Kidney (tissue), 14 donors: ENCODE data around the gene NAA40. TPM values are rescaled to one million over a fixed set of nuclear protein-coding genes. Genes with fewer than 3 reads are reported as not detected.

ENCODE experiments used
- DNase-seq, 5 donors: peaks; one replicate each; pipeline ENCODE4 v3.0.0-alpha.2; 2013 to 2020
- FAIRE-seq: peaks from 2 replicates; lab custom pipeline; 2012; peaks lifted over from hg19 to GRCh38; lab: Jason Lieb, UNC
- H3K27ac ChIP-seq, 2 donors: one replicate each; pipeline ENCODE4 v1.7.0; 2013; ENCODE audit warnings: low read depth in 2 of 2, low read length in 2 of 2, inconsistent platforms in 1 of 2
- H3K27me3 ChIP-seq: one replicate; pipeline ENCODE4 v1.7.1; 2013; ENCODE audit warnings: low read length, inconsistent platforms; ENCODE audit not compliant: control insufficient read depth, insufficient read depth
- H3K36me3 ChIP-seq, 3 donors: one replicate each; pipeline versions ENCODE4 v1.7.0 to v1.7.1; 2013; ENCODE audit warnings: low read length in 3 of 3, control low read depth in 1 of 3, inconsistent platforms in 1 of 3; ENCODE audit not compliant: insufficient read depth in 3 of 3, control insufficient read depth in 2 of 3
- H3K4me1 ChIP-seq, 3 donors: one replicate each; pipeline versions ENCODE4 v1.7.0 to v1.7.1; 2013; ENCODE audit warnings: low read length in 3 of 3, inconsistent platforms in 1 of 3, low read depth in 1 of 3; ENCODE audit not compliant: control insufficient read depth in 2 of 3, insufficient read depth in 2 of 3
- H3K4me3 ChIP-seq, 3 donors: one replicate each; pipeline versions ENCODE4 v1.7.0 to v1.8.1; 2013; ENCODE audit warnings: low read length in 3 of 3, control low read depth in 1 of 3, inconsistent platforms in 1 of 3
- H3K9ac ChIP-seq, 3 donors: one replicate each; pipeline versions ENCODE4 v1.7.0 to v1.7.1; 2013; ENCODE audit warnings: low read length in 3 of 3, control low read depth in 1 of 3, inconsistent platforms in 1 of 3
- H3K9me3 ChIP-seq, 3 donors: one replicate each; pipeline versions ENCODE4 v1.7.0 to v1.7.1; 2013; ENCODE audit warnings: low read length in 3 of 3, control low read depth in 1 of 3, inconsistent platforms in 1 of 3; ENCODE audit not compliant: control insufficient read depth in 2 of 3, insufficient read depth in 1 of 3
- CTCF ChIP-seq: IDR thresholded peaks from 3 replicates; pipeline ENCODE4 v1.5.1; 2012; ENCODE audit warnings: mild to moderate bottlenecking, moderate library complexity, borderline replicate concordance; ENCODE audit not compliant: insufficient read depth; ENCODE audit errors: extremely low read depth
- intact Hi-C: fragments of 100-400 bp; cut with DNase I; formaldehyde crosslinking; loops from one replicate; pipeline ENCODE4 v1.11.1; 2022
- polyA plus RNA-seq: library from polyadenylated mRNA; stranded (reverse); fragments of 350-450 nt; fragmentation: Illumina TruSeq; extraction: RNeasy Lipid Tissue Mini Kit (QIAGEN cat#74804); gene quantifications from one replicate; pipeline ENCODE4 v1.2.3, GENCODE V29; 2014; ENCODE audit warnings: low read depth, low replicate concordance; ENCODE audit not compliant: insufficient read depth
- total RNA-seq: library from RNA; stranded (reverse); fragmentation: NEBNext Ultra II Directional; extraction: Animal tissue kit (Norgen Biotek cat#: 25700); gene quantifications from one replicate; pipeline ENCODE4 v1.2.1, GENCODE V29; 2021
- donor health status: control.
- donor health status: control.
- donor health status: control.
- donor health status: control.
- donor health status: control.
- donor health status: DM: yes; HTN: yes; CAD: no.
- donor health status: Normal renal cell carcinoma (clear cell type).

NAA40 gene
- total and polyA plus RNA-seq, 2 donors from 2014 or later = 11.8 to 27.2 TPM

- Histone ChIP-seq H3K4me1 (peaks cover 0 to 13% (median 4%) of the 10 kb centered on the region in 3 donors), H3K27me3 (no peaks in the 10 kb centered on the region), H3K36me3 (no peaks in the 10 kb centered on the region), H3K9ac (peak overlapping the region; percentile 55 to 81 (median 68)), H3K4me3 (peak overlapping the region; percentile 80 to 82 (median 81)), H3K27ac (peak overlapping the region in 1 of 2 donors; percentile 72), H3K9me3 (no peaks in the 10 kb centered on the region)
- no peak for TF ChIP-seq CTCF
- intact Hi-C loops = no loop called here
- FAIRE-seq (no peak), DNase-seq (peak in 2 of 5 donors; percentile 42 to 50)
Observed at GRCh38 chr11:63939397-63939891, 642 bp downstream of the NAA40 start.

- H3K9me3 ChIP-seq = no peaks in the 10 kb centered on the region
- intact Hi-C loops = no loop called here
- no peaks in the 10 kb centered on the region for H3K27me3 ChIP-seq
- no peak for FAIRE-seq
- peaks cover 0 to 16% (median 4%) of the 10 kb centered on the region in 3 donors for H3K4me1 ChIP-seq
- no peak for DNase-seq
- H3K9ac ChIP-seq = peak overlapping the region in 1 of 3 donors; percentile 16
- no peaks in the 10 kb centered on the region for H3K36me3 ChIP-seq
- H3K4me3 ChIP-seq = no peak overlapping the region
- no peak overlapping the region for H3K27ac ChIP-seq
- no peak for TF ChIP-seq CTCF
Observed at GRCh38 chr11:63940786-63941185, 2.0 kb downstream of the NAA40 start.

GRCh38 chr11:63941901-63942300, 3.1 kb downstream of the NAA40 start:
- DNase-seq (no peak), FAIRE-seq (no peak)
- peaks cover 0 to 7% (median 0%) of the 10 kb centered on the region in 3 donors for H3K36me3 ChIP-seq
- H3K9ac ChIP-seq = no peak overlapping the region
- intact Hi-C loops = no loop called here
- H3K4me3 ChIP-seq = no peak overlapping the region
- no peaks in the 10 kb centered on the region for H3K9me3 ChIP-seq
- H3K27me3 ChIP-seq = no peaks in the 10 kb centered on the region
- TF ChIP-seq CTCF = no peak
- H3K27ac ChIP-seq = no peak overlapping the region
- H3K4me1 ChIP-seq = peaks cover 0 to 16% (median 4%) of the 10 kb centered on the region in 3 donors

GRCh38 chr11:63942803-63943202, 4.0 kb downstream of the NAA40 start:
- Histone ChIP-seq H3K27ac (no peak overlapping the region), H3K4me3 (no peak overlapping the region), H3K4me1 (peaks cover 0 to 16% (median 4%) of the 10 kb centered on the region in 3 donors), H3K27me3 (no peaks in the 10 kb centered on the region), H3K9me3 (no peaks in the 10 kb centered on the region), H3K36me3 (peaks cover 0 to 7% (median 0%) of the 10 kb centered on the region in 3 donors), H3K9ac (no peak overlapping the region)
- no peak for TF ChIP-seq CTCF
- intact Hi-C loops = no loop called here
- no peak for FAIRE-seq
- DNase-seq = no peak
